Stimulated activated CD8-positive, alpha-beta memory T cell treated with anti-CD3 and anti-CD28 coated beads, Interleukin-7, amount 100 ng/mL, for 48 hours (primary cell): ENCODE data around the gene PRAC1.

ENCODE experiments used
- DNase-seq, 2 donors: peaks; one replicate each; pipeline ENCODE4 v3.0.0-alpha.2; 2020; ENCODE audit warnings: low read depth in 1 of 2; ENCODE audit errors: extremely low read depth in 1 of 2

The PRAC1 gene

GRCh38 chr17:48722201-48722907 is at the start of gene PRAC1:
TSS of gene PRAC1 (minus strand) at chr17:48722518. CDS start at chr17:48722392, 126 bp downstream.
- no peak for DNase-seq

- no peak for DNase-seq
Observed at GRCh38 chr17:48770954-48771353, 48.6 kb upstream of the PRAC1 start.

- no peak for DNase-seq
Observed at GRCh38 chr17:48769009-48769675, 46.8 kb upstream of the PRAC1 start.

GRCh38 chr17:48767263-48767774 is 45.0 kb upstream of the PRAC1 start:
- DNase-seq, result no peak

GRCh38 chr17:48761114-48761513 is 38.8 kb upstream of the PRAC1 start:
- DNase-seq, result no peak

- no peak for DNase-seq
Observed at GRCh38 chr17:48760411-48760810, 38.1 kb upstream of the PRAC1 start.

- no peak for DNase-seq
Observed at GRCh38 chr17:48759288-48759687, 37.0 kb upstream of the PRAC1 start.

GRCh38 chr17:48757524-48757961 is 35.2 kb upstream of the PRAC1 start:
- DNase-seq, result no peak

- DNase-seq, result no peak
Observed at GRCh38 chr17:48756830-48757251, 34.5 kb upstream of the PRAC1 start.

GRCh38 chr17:48755356-48755755 is 33.0 kb upstream of the PRAC1 start:
- DNase-seq, result no peak

- no peak for DNase-seq
Observed at GRCh38 chr17:48754500-48755261, 32.4 kb upstream of the PRAC1 start.

GRCh38 chr17:48753794-48754499 is 31.6 kb upstream of the PRAC1 start:
- DNase-seq, result no peak

GRCh38 chr17:48752399-48753288 is 30.3 kb upstream of the PRAC1 start:
- DNase-seq, result no peak

- no peak for DNase-seq
Observed at GRCh38 chr17:48751733-48752398, 29.5 kb upstream of the PRAC1 start.

- no peak for DNase-seq
Observed at GRCh38 chr17:48751172-48751571, 28.9 kb upstream of the PRAC1 start.

- DNase-seq, result no peak
Observed at GRCh38 chr17:48749621-48750553, 27.6 kb upstream of the PRAC1 start.

GRCh38 chr17:48748718-48749566 is 26.6 kb upstream of the PRAC1 start:
- DNase-seq, result no peak
